ENCODE data around the gene UNG. TPM values are rescaled to one million over a fixed set of nuclear protein-coding genes. Genes with fewer than 3 reads are reported as not detected.

UNG gene
- total and polyA plus RNA-seq, 2 of the 8 experiments (the other 6 are each of a cell fraction or from before 2014, with no cell fraction given): 71.6 to 163 TPM

DNA sequence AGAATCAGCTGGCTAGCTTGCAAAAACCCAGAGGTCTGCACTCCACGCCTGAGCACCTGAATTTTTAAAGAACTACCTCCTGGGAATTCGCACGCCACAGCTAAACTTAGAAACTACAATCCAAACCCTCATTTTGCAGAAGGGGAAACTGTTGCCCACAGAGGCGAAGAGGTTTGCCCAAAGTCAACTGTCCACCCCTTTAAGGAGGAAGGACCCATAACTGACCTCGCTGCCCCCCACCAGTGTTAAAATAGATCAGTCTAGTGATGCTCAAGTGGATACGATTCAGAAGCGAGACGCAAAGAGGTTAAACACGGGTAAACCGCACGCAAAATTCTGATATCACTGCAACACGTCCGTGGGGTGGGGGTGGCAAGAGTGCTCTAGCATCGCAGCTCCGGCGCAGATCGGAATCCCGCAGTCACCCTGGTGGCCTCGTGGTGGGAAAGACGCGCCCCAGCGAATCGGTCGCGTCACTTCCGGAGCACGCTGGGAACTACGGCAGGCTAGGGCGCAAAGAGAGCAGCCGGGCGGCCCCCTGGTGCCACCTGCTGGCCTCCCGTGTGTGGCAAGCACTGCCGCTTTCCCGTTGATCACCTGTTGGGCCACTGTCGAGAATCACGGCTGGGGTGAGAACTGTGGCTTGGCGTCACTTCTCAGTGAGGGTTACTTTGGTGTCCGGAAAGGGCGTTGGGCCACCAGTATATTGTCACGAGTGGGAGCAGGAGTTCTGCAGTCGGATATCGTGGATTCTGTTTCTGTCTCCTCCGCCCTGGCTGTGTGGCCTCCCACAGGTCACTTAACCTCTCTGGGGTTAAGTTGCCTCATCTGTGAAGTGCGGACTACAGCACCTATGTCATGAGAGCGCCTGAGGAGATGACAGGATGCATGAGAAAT is 4.1 kb upstream of the UNG start, which contains the start of gene ALKBH2 (continued):
- peak; percentile 98 for TF ChIP-seq TAF7 (optimal IDR thresholded peaks at IDR 0.05; ENCODE audit: borderline replicate concordance, low read depth, low read length)
- TF ChIP-seq YY1 (IDR thresholded peaks at IDR 0.05; ENCODE audit: low read depth, low read length): 0 out of 2 replicates have a peak, but pooled peaks have one; percentile 45
- peak; percentile 66 for TF ChIP-seq TAF1 (IDR thresholded peaks at IDR 0.05; ENCODE audit: low read depth, low read length)
- TF ChIP-seq HDAC2 (IDR thresholded peaks at IDR 0.05; ENCODE audit: borderline replicate concordance in 1 of 2, low read depth in 2 of 2, low read length in 2 of 2): peak; percentile 34 to 84; a peak in 1 of 4 replicates
- TF ChIP-seq SUZ12 (IDR thresholded peaks at IDR 0.05; ENCODE audit: low read length): no peak
- no peak for TF ChIP-seq KDM5A (IDR thresholded peaks at IDR 0.05; ENCODE audit: low read length)
- TF ChIP-seq CREB1 (IDR thresholded peaks at IDR 0.05): peak; percentile 95
- TF ChIP-seq RXRA (IDR thresholded peaks at IDR 0.05; ENCODE audit: insufficient read depth, low read depth, low read length): no peak
- TF ChIP-seq, protein P1, sequence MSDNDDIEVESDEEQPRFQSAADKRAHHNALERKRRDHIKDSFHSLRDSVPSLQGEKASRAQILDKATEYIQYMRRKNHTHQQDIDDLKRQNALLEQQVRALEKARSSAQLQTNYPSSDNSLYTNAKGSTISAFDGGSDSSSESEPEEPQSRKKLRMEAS (IDR thresholded peaks at IDR 0.05): peak; percentile 100
- peak; percentile 30; the same call in 1 of the 2 replicates for TF ChIP-seq CEBPB (IDR thresholded peaks at IDR 0.05; ENCODE audit: low read depth, low read length)
- peak; percentile 99 for TF ChIP-seq POLR2AphosphoS5 (IDR thresholded peaks at IDR 0.05; ENCODE audit: low read depth, low read length)
- TF ChIP-seq RAD21 (IDR thresholded peaks at IDR 0.05 in 1 of 2, conservative IDR thresholded peaks at IDR 0.05 in 1 of 2; ENCODE audit: low read depth in 2 of 2, low read length in 2 of 2): peak; percentile 96 to 97
- TF ChIP-seq GTF2F1 (IDR thresholded peaks at IDR 0.05; ENCODE audit: borderline replicate concordance, low read depth, low read length): 0 out of 2 replicates have a peak, but pooled peaks have one; percentile 72
- TF ChIP-seq POU5F1 (IDR thresholded peaks at IDR 0.05; ENCODE audit: low read depth, low read length): no peak
- TF ChIP-seq MAFK (IDR thresholded peaks at IDR 0.05; ENCODE audit: low read depth, low read length): no peak
- TF ChIP-seq EGR1 (IDR thresholded peaks at IDR 0.05; ENCODE audit: borderline replicate concordance, low read depth, low read length): peak; percentile 27; the same call in 1 of the 2 replicates
- TF ChIP-seq CHD2 (IDR thresholded peaks at IDR 0.05; ENCODE audit: low read length): peak; percentile 92
- TF ChIP-seq ZNF274 (IDR thresholded peaks at IDR 0.05; ENCODE audit: borderline replicate concordance, extremely low read depth, low read length): no peak
- TF ChIP-seq SAP30 (IDR thresholded peaks at IDR 0.05; ENCODE audit: insufficient read depth, insufficient replicate concordance, low read length): no peak
- no peak for TF ChIP-seq RFX5 (IDR thresholded peaks at IDR 0.05; ENCODE audit: borderline replicate concordance, low read depth, low read length)
- peak; percentile 48 for TF ChIP-seq RNF2 (IDR thresholded peaks at IDR 0.05; ENCODE audit: borderline replicate concordance, low read depth, low read length, missing control alignments, poor library complexity, severe bottlenecking)
- TF ChIP-seq, protein P2, sequence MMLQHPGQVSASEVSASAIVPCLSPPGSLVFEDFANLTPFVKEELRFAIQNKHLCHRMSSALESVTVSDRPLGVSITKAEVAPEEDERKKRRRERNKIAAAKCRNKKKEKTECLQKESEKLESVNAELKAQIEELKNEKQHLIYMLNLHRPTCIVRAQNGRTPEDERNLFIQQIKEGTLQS (IDR thresholded peaks at IDR 0.05; ENCODE audit: insufficient read depth, low read depth, low read length): 0 out of 2 replicates have a peak, but pooled peaks have one; percentile 4
